Measurements from ENCODE around the gene TESMIN.

DNA sequence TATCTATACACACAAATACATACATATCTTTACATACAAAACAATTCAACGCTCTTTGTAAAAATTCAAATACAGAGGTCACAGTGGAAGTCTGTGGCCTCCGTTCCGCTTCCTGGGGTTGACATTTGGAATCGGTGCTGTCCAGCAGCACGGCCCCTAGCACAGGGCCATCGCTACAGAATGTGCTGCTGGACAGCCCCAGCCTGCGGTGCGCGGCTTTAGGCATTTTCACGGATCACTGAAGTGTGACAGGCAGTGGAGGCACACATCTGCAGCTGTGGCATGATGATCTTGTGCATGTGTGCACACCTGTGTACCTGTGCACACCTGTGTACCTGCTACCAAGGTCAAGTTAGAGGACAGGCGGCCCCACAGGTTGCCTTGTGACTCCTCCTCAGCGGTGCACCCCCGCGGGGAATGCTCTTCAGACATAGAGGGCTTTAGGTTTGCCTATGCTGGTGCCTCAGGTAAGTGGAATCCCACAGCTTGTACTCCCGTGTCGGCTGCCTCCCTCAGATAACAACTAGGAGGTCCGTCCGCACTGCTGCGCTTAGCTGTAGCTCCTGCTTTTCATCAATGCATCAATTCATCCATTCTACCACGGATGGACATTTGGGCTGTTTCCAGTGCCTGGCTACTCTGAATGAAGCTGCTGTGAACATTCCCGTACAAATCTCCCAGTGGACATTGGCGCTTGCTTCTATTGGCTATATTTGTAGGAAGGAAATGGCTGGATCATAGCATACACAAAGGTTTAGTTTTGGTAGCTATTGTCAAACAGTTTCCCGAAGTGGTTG lies 37.1 kb downstream of the TESMIN start:
- TF ChIP-seq CTCF (conservative IDR thresholded peaks at IDR 0.05; ENCODE audit: low read depth, low read length) (no peak), EZH2 (IDR thresholded peaks at IDR 0.05; ENCODE audit: borderline replicate concordance, low read depth, low read length, poor library complexity, severe bottlenecking) (no peak)
